CD14-positive monocyte (primary cell): ENCODE measurements around the gene TPRG1L. TPM values are rescaled to one million over a fixed set of nuclear protein-coding genes. Genes with fewer than 3 reads are reported as not detected.

Source experiments
- DNase-seq, 3 donors: peaks; one replicate each; pipeline ENCODE4 v3.0.0-alpha.2; 2011 to 2022
- H2AFZ ChIP-seq: 2 replicates; pipeline ENCODE4 v1.6.0; 2012; ENCODE audit warnings: mild to moderate bottlenecking, low read depth, low read length, inconsistent platforms; ENCODE audit not compliant: insufficient read depth, poor library complexity, severe bottlenecking
- H3K27ac ChIP-seq, 2 donors: 1 replicate in 1 of 2; 2 replicates in 1 of 2; pipeline ENCODE4 v1.5.1; 2012 to 2013; ENCODE audit warnings: low read length in 2 of 2, control low read depth in 1 of 2, inconsistent platforms in 1 of 2, low read depth in 1 of 2, mild to moderate bottlenecking in 1 of 2
- H3K27me3 ChIP-seq, 2 donors: one replicate each; pipeline versions ENCODE4 v1.6.0 to v1.6.1; 2011 to 2013; ENCODE audit warnings: low read length in 2 of 2; ENCODE audit not compliant: control insufficient read depth in 2 of 2, insufficient read depth in 2 of 2
- H3K36me3 ChIP-seq, 2 donors: replicated peaks in 1 of 2; 1 replicate in 1 of 2; 2 replicates in 1 of 2; pipeline versions ENCODE4 v1.5.1 to v1.6.1; 2012 to 2013; ENCODE audit warnings: low read length in 2 of 2, control low read depth in 1 of 2, inconsistent platforms in 1 of 2, mild to moderate bottlenecking in 1 of 2; ENCODE audit not compliant: insufficient read depth in 2 of 2, control insufficient read depth in 1 of 2
- H3K4me1 ChIP-seq, 2 donors: 1 replicate in 1 of 2; 2 replicates in 1 of 2; pipeline versions ENCODE4 v1.5.1 to v1.6.1; 2012 to 2013; ENCODE audit warnings: low read length in 2 of 2, control low read depth in 1 of 2, inconsistent platforms in 1 of 2, mild to moderate bottlenecking in 1 of 2, moderate library complexity in 1 of 2; ENCODE audit not compliant: insufficient read depth in 2 of 2, control insufficient read depth in 1 of 2
- H3K4me2 ChIP-seq: replicated peaks from 2 replicates; pipeline ENCODE3; 2012; ENCODE audit warnings: low read length, moderate library complexity, mild to moderate bottlenecking; ENCODE audit not compliant: poor library complexity, severe bottlenecking; ENCODE audit errors: extremely low read depth
- H3K4me3 ChIP-seq, 3 experiments: fragments of 200-600 bp in 1 of 3; sonication (generic) in 1 of 3; replicated peaks in 1 of 3; 1 replicate in 2 of 3; 2 replicates in 1 of 3; pipeline ENCODE4 v1.5.1; 2011 to 2013; ENCODE audit warnings: low read length in 3 of 3, mild to moderate bottlenecking in 3 of 3, control low read depth in 2 of 3, low read depth in 2 of 3, inconsistent platforms in 1 of 3, moderate library complexity in 1 of 3
- H3K79me2 ChIP-seq: 2 replicates; pipeline ENCODE4 v1.6.0; 2012; ENCODE audit warnings: mild to moderate bottlenecking, control low read depth, inconsistent platforms, low read length, moderate library complexity; ENCODE audit not compliant: insufficient read depth
- H3K9ac ChIP-seq: 2 replicates; pipeline ENCODE4 v1.6.0; 2017; ENCODE audit warnings: low read length, mild to moderate bottlenecking; ENCODE audit not compliant: insufficient read depth, poor library complexity, severe bottlenecking
- H3K9me3 ChIP-seq, 2 donors: replicated peaks in 1 of 2; 1 replicate in 1 of 2; 2 replicates in 1 of 2; pipeline versions ENCODE4 v1.5.1 to v1.6.1; 2012 to 2013; ENCODE audit warnings: low read length in 2 of 2, control low read depth in 1 of 2; ENCODE audit not compliant: control insufficient read depth in 1 of 2, insufficient read depth in 1 of 2
- H4K20me1 ChIP-seq: 2 replicates; pipeline ENCODE4 v1.6.0; 2012; ENCODE audit warnings: mild to moderate bottlenecking, low read length, control low read depth, moderate library complexity; ENCODE audit not compliant: insufficient read depth
- H3K27ac Mint-ChIP-seq, 7 donors: one replicate each; pipeline ENCODE4 v1.8.0; 2020; ENCODE audit warnings: mild to moderate bottlenecking in 7 of 7, mixed read lengths in 7 of 7, moderate library complexity in 6 of 7, inconsistent platforms in 2 of 7
- H3K27me3 Mint-ChIP-seq, 3 donors: one replicate each; pipeline ENCODE4 v1.8.0; 2021 to 2022; ENCODE audit warnings: low read depth in 3 of 3, mild to moderate bottlenecking in 3 of 3, mixed read lengths in 3 of 3, moderate library complexity in 3 of 3, inconsistent platforms in 1 of 3
- H3K36me3 Mint-ChIP-seq, 2 donors: one replicate each; pipeline ENCODE4 v1.8.0; 2020; ENCODE audit warnings: mixed read lengths in 2 of 2, inconsistent platforms in 1 of 2, mild to moderate bottlenecking in 1 of 2
- H3K4me1 Mint-ChIP-seq: one replicate; pipeline ENCODE4 v1.8.0; 2020; ENCODE audit warnings: mild to moderate bottlenecking, mixed read lengths
- H3K4me3 Mint-ChIP-seq, 2 donors: one replicate each; pipeline ENCODE4 v1.8.0; 2020; ENCODE audit warnings: mild to moderate bottlenecking in 2 of 2, mixed read lengths in 2 of 2, moderate library complexity in 1 of 2
- H3K9me3 Mint-ChIP-seq, 7 donors: one replicate each; pipeline ENCODE4 v1.8.0; 2020 to 2022; ENCODE audit warnings: mixed read lengths in 7 of 7, mild to moderate bottlenecking in 6 of 7, moderate library complexity in 6 of 7, inconsistent platforms in 2 of 7
- CTCF ChIP-seq: fragments of 200-600 bp; IDR thresholded peaks from one replicate; pipeline ENCODE4 v1.8.0; 2022; ENCODE audit warnings: antibody characterized with exemption, mild to moderate bottlenecking
- WGBS: methylation state at CpG from one replicate; pipeline ENCODE4 v1.1.5; 2013; ENCODE audit warnings: missing lambda C conversion rate; ENCODE audit not compliant: insufficient coverage; 5-methylcytosine and 5-hydroxymethylcytosine counted together
- intact Hi-C, 2 donors: fragments of 100-400 bp; cut with micrococcal nuclease; formaldehyde crosslinking; loops; one replicate each; pipeline versions ENCODE4 v1.15.0 to v1.15.1; 2023
- polyA plus RNA-seq, 3 donors: library from polyadenylated mRNA; depleted of rRNA in 1 of 3; unstranded in 2 of 3; stranded (reverse) in 1 of 3; fragments of 300-500 nt in 2 of 3; fragments of >200 nt in 1 of 3; fragmentation: Illumina TruSeq in 2 of 3; gene quantifications; 1 replicate in 2 of 3; 2 replicates in 1 of 3; pipeline ENCODE4 v1.2.3, GENCODE V29; 2012 to 2021

TPRG1L gene
- polyA plus RNA-seq, 3 donors: 16.1 to 19.7 (median 18.5) TPM

- Histone ChIP-seq H3K27ac (no peak overlapping the region), H3K27me3 (peaks cover 14 to 45% of the 10 kb centered on the region in 2 donors), H4K20me1 (no peaks in the 10 kb centered on the region), H3K4me1 (peaks cover 0 to under 1% of the 10 kb centered on the region in 2 donors), H3K36me3 (no peaks in the 10 kb centered on the region), H3K79me2 (no peaks in the 10 kb centered on the region), H3K9ac (no peak overlapping the region), H3K9me3 (peaks cover 0 to 5% of the 10 kb centered on the region in 2 donors), H3K4me3 (no peak overlapping the region), H3K4me2 (no peak overlapping the region), H2AFZ (no peak overlapping the region)
- peaks cover 37 to 63% (median 48%) of the 10 kb centered on the region in 3 donors for H3K27me3 Mint-ChIP-seq
- peak overlapping the region in 1 of 2 donors; percentile 68 for H3K4me3 Mint-ChIP-seq
- intact Hi-C loops: loop anchor here in 1 of 2 donors (10.0 kb wide), 1 partner anchor 237 kb away; no protein-coding TSS in a partner anchor
- H3K27ac Mint-ChIP-seq: no peak overlapping the region
- H3K36me3 Mint-ChIP-seq: no peaks in the 10 kb centered on the region
- H3K9me3 Mint-ChIP-seq: peaks cover 0 to 3% (median 0%) of the 10 kb centered on the region in 7 donors
- no peak for DNase-seq
- 67% methylated on average over 3 of the region's 14 CpGs for WGBS
- H3K4me1 Mint-ChIP-seq: peaks cover 1% of the 10 kb centered on the region
- TF ChIP-seq CTCF: no peak
Measured at GRCh38 chr1:3658231-3658615, 33.4 kb downstream of the TPRG1L start.

- Mint-ChIP-seq H3K36me3 (no peaks in the 10 kb centered on the region), H3K27ac (peak overlapping the region in 1 of 7 donors; percentile 30), H3K4me1 (no peaks in the 10 kb centered on the region), H3K27me3 (peaks cover 29 to 58% (median 39%) of the 10 kb centered on the region in 3 donors), H3K4me3 (peak overlapping the region in 1 of 2 donors; percentile 52), H3K9me3 (peaks cover 0 to 3% (median 0%) of the 10 kb centered on the region in 7 donors)
- Histone ChIP-seq H3K4me3 (no peak overlapping the region), H2AFZ (no peak overlapping the region), H3K27me3 (peaks cover 7 to 37% of the 10 kb centered on the region in 2 donors), H4K20me1 (no peaks in the 10 kb centered on the region), H3K79me2 (no peaks in the 10 kb centered on the region), H3K9ac (no peak overlapping the region), H3K9me3 (no peaks in the 10 kb centered on the region), H3K36me3 (no peaks in the 10 kb centered on the region), H3K4me1 (no peaks in the 10 kb centered on the region), H3K4me2 (no peak overlapping the region), H3K27ac (no peak overlapping the region)
- intact Hi-C loops: loop anchor here in 1 of 2 donors (10.0 kb wide), 1 partner anchor 236 kb away; no protein-coding TSS in a partner anchor
- 92% methylated on average over 13 of the region's 15 CpGs for WGBS
- no peak for TF ChIP-seq CTCF
- DNase-seq: no peak
Measured at GRCh38 chr1:3659093-3659492, 34.3 kb downstream of the TPRG1L start.
